BLaER1 treated with 17β-estradiol and CSF1 and Interleukin-3, amounts not matched to agents 10 nM and 100 nM (cell line): ENCODE data around the gene LRFN4.

Experiments
- H3K27ac ChIP-seq, 11 experiments: shearing (Covaris generic); formaldehyde crosslinking; 2 replicates each; pipeline ENCODE4 v1.8.1; 2022
- H3K27me3 ChIP-seq, 11 experiments: shearing (Covaris generic); formaldehyde crosslinking; 2 replicates each; pipeline ENCODE4 v1.8.1; 2022
- H3K36me3 ChIP-seq, 11 experiments: shearing (Covaris generic); formaldehyde crosslinking; 2 replicates each; pipeline ENCODE4 v1.8.1; 2022
- H3K4me1 ChIP-seq, 10 experiments: shearing (Covaris generic); formaldehyde crosslinking; 2 replicates each; pipeline ENCODE4 v1.8.1; 2022
- H3K4me2 ChIP-seq, 11 experiments: shearing (Covaris generic); formaldehyde crosslinking; 2 replicates each; pipeline ENCODE4 v1.8.1; 2022
- H3K4me3 ChIP-seq, 10 experiments: shearing (Covaris generic); formaldehyde crosslinking; 2 replicates each; pipeline ENCODE4 v1.8.1; 2022
- H3K9ac ChIP-seq, 11 experiments: shearing (Covaris generic); formaldehyde crosslinking; 2 replicates each; pipeline ENCODE4 v1.8.1; 2022
- H3K9me3 ChIP-seq, 11 experiments: shearing (Covaris generic); formaldehyde crosslinking; replicated peaks in 1 of 11; 2 replicates each; pipeline ENCODE4 v1.8.1; 2022
- H4K20me1 ChIP-seq, 11 experiments: shearing (Covaris generic); formaldehyde crosslinking; 2 replicates each; pipeline ENCODE4 v1.8.1; 2022
- Cebpa-rat ChIP-seq, 11 experiments: shearing (Covaris generic); IDR thresholded peaks; 2 replicates each; pipeline ENCODE4 v1.8.1; 2022

The LRFN4 gene

GRCh38 chr11:66905631-66906030, 48.8 kb downstream of the LRFN4 start:
- no peak overlapping the region for H3K4me3 ChIP-seq
- TF ChIP-seq Cebpa-rat (IDR thresholded peaks at IDR 0.05): no peak
- H3K9me3 ChIP-seq: no peaks in the 10 kb centered on the region
- H3K9ac ChIP-seq: no peak overlapping the region
- no peaks in the 10 kb centered on the region for H3K27me3 ChIP-seq
- no peak overlapping the region for H3K4me2 ChIP-seq
- H4K20me1 ChIP-seq: peaks cover 0 to 28% (median 0%) of the 10 kb centered on the region in 11 experiments; a peak in 4 of 22 replicates
- H3K36me3 ChIP-seq: peaks cover 0 to 29% (median 0%) of the 10 kb centered on the region in 11 experiments; a peak in 4 of 22 replicates
- no peaks in the 10 kb centered on the region; a peak in 1 of 20 replicates for H3K4me1 ChIP-seq
- H3K27ac ChIP-seq: no peak overlapping the region

- H4K20me1 ChIP-seq: peaks cover 0 to 32% (median 0%) of the 10 kb centered on the region in 11 experiments; a peak in 4 of 22 replicates
- TF ChIP-seq Cebpa-rat (IDR thresholded peaks at IDR 0.05): no peak
- H3K27me3 ChIP-seq: no peaks in the 10 kb centered on the region
- no peak overlapping the region; a peak in 2 of 22 replicates for H3K4me2 ChIP-seq
- H3K9ac ChIP-seq: no peak overlapping the region
- peak overlapping the region in 1 of 11 experiments; percentile 6; a peak in 1 of 22 replicates for H3K27ac ChIP-seq
- no peaks in the 10 kb centered on the region for H3K9me3 ChIP-seq
- no peak overlapping the region for H3K4me3 ChIP-seq
- H3K36me3 ChIP-seq: peaks cover 0 to 32% (median 0%) of the 10 kb centered on the region in 11 experiments; a peak in 4 of 22 replicates
- no peaks in the 10 kb centered on the region; a peak in 1 of 20 replicates for H3K4me1 ChIP-seq
Observed at GRCh38 chr11:66906061-66906733, 49.3 kb downstream of the LRFN4 start.

- Histone ChIP-seq H3K27ac (no peak overlapping the region), H3K4me2 (no peak overlapping the region), H3K4me1 (peaks cover 0 to 8% (median 6%) of the 10 kb centered on the region in 10 experiments; a peak in 8 of 20 replicates), H3K9me3 (no peaks in the 10 kb centered on the region), H3K9ac (no peak overlapping the region), H4K20me1 (peaks cover 0 to 34% (median 0%) of the 10 kb centered on the region in 11 experiments; a peak in 4 of 22 replicates), H3K36me3 (peaks cover 0 to 27% (median 0%) of the 10 kb centered on the region in 11 experiments; a peak in 4 of 22 replicates), H3K4me3 (no peak overlapping the region), H3K27me3 (no peaks in the 10 kb centered on the region)
- no peak for TF ChIP-seq Cebpa-rat (IDR thresholded peaks at IDR 0.05)
Observed at GRCh38 chr11:66907751-66908630, 51.1 kb downstream of the LRFN4 start.

DNA sequence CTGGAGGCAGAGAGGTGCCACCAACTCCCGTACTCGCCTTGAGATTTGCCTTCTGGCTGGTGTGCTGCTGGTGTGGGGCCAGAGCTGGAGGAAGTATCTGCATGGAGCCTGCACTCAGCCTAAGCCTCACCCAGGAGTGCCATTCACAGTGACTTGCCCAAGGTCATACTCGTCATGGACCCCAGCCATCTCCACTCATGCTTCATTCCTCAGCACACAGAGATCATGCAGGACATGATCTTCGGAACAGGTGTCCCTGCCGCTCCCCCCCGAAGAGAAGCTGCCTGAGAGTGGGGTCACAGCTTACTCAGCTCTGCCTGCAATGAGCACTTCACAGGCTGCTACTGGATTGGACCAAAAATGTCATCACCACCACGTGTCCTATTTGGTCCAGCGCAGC, 52.3 kb downstream of the LRFN4 start:
- no peak for TF ChIP-seq Cebpa-rat (IDR thresholded peaks at IDR 0.05)
- no peak overlapping the region for H3K27ac ChIP-seq
- no peak overlapping the region for H3K9ac ChIP-seq
- H3K4me2 ChIP-seq: no peak overlapping the region
- H4K20me1 ChIP-seq: peaks cover 0 to 34% (median 0%) of the 10 kb centered on the region in 11 experiments; a peak in 4 of 22 replicates
- peaks cover 0 to 8% (median 6%) of the 10 kb centered on the region in 10 experiments; a peak in 8 of 20 replicates for H3K4me1 ChIP-seq
- no peaks in the 10 kb centered on the region for H3K27me3 ChIP-seq
- H3K4me3 ChIP-seq: no peak overlapping the region
- H3K9me3 ChIP-seq: no peaks in the 10 kb centered on the region
- peaks cover 0 to 27% (median 0%) of the 10 kb centered on the region in 11 experiments; a peak in 4 of 22 replicates for H3K36me3 ChIP-seq

DNA sequence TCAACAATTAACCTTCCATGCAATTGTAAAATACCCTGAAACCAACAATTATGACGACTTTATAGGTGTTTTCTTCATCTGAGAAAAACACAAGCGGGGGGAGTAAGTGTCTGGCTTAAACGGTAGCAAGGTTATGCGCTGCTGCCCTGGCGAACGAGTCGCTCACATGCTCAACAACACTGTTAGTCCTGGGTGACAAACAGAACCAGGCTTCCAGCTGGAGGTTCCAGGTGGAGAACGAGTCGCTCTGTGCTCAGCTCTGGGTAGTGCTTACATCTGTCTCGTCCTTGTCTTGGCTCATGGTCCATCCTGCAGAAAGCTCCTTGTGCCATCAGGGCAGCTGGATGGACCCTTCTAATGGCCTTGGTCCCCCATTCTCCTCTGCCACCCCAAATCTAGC, 53.2 kb downstream of the LRFN4 start:
- peaks cover 0 to 27% (median 0%) of the 10 kb centered on the region in 11 experiments; a peak in 4 of 22 replicates for H3K36me3 ChIP-seq
- no peak overlapping the region for H3K4me3 ChIP-seq
- peaks cover 0 to 30% (median 0%) of the 10 kb centered on the region in 11 experiments; a peak in 4 of 22 replicates for H4K20me1 ChIP-seq
- peaks cover 0 to 8% (median 6%) of the 10 kb centered on the region in 10 experiments; a peak in 8 of 20 replicates for H3K4me1 ChIP-seq
- H3K27ac ChIP-seq: no peak overlapping the region
- no peak overlapping the region for H3K9ac ChIP-seq
- no peaks in the 10 kb centered on the region for H3K9me3 ChIP-seq
- H3K4me2 ChIP-seq: no peak overlapping the region
- H3K27me3 ChIP-seq: no peaks in the 10 kb centered on the region
- no peak for TF ChIP-seq Cebpa-rat (IDR thresholded peaks at IDR 0.05)
